GM08714 (cell line): ENCODE results near the gene PLXNC1.

Source experiments
- H3K4me3 ChIP-seq: fragments of 200-500 bp; sonication (Bioruptor generic); 2 replicates; pipeline ENCODE4 v1.5.1; 2014; ENCODE audit warnings: mild to moderate bottlenecking, low read length, inconsistent platforms
- ZNF274 ChIP-seq: IDR thresholded peaks from 2 replicates; pipeline ENCODE4 v1.6.1; 2012; ENCODE audit warnings: mild to moderate bottlenecking, low read depth, low read length

PLXNC1 gene

DNA sequence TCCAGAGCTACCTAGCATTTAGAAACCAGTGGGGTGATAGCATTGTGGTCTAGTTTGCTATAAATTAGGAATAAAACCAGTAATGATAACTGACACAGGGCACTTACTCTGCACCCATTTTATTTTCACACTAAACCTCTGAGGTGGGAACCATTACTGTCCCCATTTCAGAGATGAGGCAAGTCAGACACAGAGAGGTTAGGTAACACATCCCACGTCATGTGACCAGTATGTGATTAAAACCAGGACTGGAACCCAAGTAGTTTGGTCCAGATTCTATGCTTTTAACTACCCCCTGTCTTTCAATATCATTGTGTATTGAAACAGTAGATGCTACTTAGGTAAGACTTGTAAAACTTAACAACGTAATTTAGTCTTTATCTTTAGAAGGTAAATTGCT, 110.2 kb downstream of the PLXNC1 start:
- no peak for TF ChIP-seq ZNF274
- H3K4me3 ChIP-seq = no peak overlapping the region

DNA sequence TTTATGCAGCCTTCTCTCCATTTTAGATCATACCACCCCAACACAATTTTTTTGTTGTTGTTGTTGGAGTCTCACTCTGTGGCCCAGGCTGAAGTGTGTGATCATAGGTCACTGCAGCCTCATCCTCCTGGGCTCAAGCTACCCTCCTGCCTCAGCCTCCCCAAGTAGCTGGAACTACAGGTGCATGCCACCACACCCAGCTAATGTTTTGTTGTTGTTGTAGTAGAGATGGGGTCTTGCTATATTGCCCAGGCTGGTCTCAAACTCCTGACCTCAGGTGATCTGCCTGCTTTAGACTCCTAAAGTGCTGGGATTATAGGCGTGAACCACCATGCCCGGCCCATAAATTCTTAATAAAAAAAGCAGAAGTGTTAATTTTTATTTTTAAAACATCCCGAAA, 111.6 kb downstream of the PLXNC1 start:
- no peak for TF ChIP-seq ZNF274
- no peak overlapping the region for H3K4me3 ChIP-seq

- no peak for TF ChIP-seq ZNF274
These were observed 112.3 kb downstream of the PLXNC1 start for GRCh38 chr12:94260717-94261116.

GRCh38 chr12:94261119-94261518, 112.7 kb downstream of the PLXNC1 start:
- no peak for TF ChIP-seq ZNF274
- no peak overlapping the region for H3K4me3 ChIP-seq

More at GRCh38 chr12:94260717-94261116, 112.3 kb downstream of the PLXNC1 start:
- no peak overlapping the region for H3K4me3 ChIP-seq

DNA sequence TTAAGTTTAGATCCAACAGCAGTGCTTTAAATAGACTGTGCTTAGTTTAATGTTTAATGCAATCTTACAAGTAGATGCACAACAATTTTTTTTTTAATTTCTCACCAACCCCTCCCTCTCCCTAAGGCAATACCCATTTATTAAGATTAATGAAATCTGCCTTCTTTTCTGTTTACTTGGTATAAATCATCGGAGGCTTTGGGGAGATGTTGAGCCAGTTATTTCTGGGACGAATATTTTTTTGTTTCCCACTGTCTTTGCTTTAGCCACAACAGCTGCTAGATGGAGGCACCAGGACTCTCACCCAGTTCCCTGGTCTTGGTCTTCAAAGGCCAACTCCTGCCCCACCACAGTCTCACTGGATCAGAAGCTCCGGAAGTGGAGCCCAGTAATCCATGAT, 113.4 kb downstream of the PLXNC1 start:
- peak overlapping the region; percentile 53; the same call in 1 of the 2 replicates for H3K4me3 ChIP-seq

DNA sequence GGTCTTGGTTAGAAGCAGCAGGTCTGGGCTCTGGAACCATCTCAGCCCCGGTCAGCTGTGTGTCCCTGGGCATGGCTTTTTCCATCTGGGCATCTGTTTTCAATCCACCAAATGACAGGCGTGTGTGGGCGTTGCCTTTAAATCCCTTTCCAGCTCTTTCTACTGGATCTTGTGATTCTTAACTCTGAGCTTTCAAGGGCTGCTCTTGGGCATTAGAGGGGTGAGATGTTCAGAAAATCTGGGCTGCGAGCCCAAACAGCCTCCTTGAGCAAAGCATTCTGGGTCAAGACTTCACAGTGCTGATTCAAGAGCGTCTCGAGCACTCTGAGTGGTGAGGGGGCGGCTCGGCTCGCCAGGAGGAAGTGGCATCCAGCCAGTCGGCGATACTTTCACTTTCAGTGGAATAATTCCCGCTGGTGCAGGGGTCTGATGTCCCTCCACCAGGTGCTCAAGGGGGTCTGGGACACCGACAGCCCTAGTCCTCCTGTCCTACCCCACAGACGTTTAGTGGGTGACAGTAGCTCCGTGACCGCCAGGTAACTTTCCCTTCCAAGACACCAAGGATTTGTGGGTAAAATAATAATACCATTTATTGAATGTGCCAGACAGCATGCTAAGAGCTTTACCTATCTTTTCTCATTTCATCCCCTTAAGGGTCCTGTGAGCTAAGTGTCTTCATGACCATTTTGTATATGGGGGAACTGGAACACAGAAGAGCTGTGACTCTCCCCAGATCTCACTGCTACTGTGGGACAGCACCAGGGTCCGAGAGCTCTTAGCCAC, 114.0 kb downstream of the PLXNC1 start:
- H3K4me3 ChIP-seq = peak overlapping the region; percentile 53; the same call in 1 of the 2 replicates
- no peak for TF ChIP-seq ZNF274

More for the DNA sequence above, 113.4 kb downstream of the PLXNC1 start:
- no peak for TF ChIP-seq ZNF274

GRCh38 chr12:94263011-94263811, 114.8 kb downstream of the PLXNC1 start:
- peak overlapping the region; percentile 53; the same call in 1 of the 2 replicates for H3K4me3 ChIP-seq
- no peak for TF ChIP-seq ZNF274

- TF ChIP-seq ZNF274 = no peak
- H3K4me3 ChIP-seq = no peak overlapping the region
These were observed 115.7 kb downstream of the PLXNC1 start for GRCh38 chr12:94263905-94264561.

DNA sequence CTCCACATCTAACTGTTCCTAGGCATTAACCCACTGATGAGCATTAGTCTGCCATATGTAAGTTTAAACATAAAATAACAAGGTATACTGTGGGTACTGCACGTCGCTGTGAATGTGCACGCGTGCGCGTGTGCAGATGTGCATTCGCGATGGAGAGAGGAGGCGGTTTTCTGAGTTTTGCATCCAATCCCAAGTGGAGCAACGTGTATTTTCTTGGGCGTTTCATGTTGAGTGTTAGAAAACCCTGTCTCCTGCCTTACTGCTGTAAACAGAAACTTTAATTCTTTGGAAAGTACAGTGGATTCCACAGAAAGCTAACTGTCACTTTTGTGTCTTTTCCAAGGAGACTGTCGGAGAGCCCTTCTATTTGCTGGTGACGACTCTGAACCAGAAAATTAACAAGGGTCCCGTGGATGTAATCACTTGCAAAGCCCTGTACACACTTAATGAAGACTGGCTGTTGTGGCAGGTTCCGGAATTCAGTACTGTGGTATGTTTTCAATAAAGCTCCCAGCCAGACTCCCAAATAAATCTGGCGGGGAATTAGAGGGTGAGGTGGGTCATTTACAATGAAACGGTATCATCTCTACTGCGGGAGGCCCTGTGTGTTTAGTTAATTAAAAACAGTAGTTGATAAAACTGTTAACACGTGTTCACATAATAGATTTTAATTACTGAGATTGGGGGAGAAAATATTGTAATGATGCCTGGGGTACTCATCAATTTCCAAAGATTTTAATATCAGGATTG, 116.5 kb downstream of the PLXNC1 start:
- no peak for TF ChIP-seq ZNF274
- H3K4me3 ChIP-seq = no peak overlapping the region

DNA sequence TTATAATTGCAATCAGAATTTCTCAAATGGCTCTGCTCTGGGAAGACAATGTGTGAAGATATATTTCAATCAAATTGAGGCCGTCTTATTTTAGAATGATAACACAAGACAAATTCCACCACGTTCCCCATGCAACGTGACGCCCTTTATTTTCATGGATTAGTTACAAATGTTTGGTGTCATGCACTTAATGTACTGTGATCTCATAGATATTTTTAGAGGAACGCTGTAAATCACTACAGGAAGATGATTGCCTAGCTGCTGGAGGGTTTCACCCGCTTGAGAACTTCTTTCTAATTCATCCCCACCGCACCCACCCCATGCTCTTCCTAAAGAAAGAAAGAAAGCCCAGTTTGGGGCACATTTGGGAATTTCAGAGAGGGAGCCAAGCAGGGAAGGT, 117.2 kb downstream of the PLXNC1 start:
- H3K4me3 ChIP-seq = no peak overlapping the region
- no peak for TF ChIP-seq ZNF274

DNA sequence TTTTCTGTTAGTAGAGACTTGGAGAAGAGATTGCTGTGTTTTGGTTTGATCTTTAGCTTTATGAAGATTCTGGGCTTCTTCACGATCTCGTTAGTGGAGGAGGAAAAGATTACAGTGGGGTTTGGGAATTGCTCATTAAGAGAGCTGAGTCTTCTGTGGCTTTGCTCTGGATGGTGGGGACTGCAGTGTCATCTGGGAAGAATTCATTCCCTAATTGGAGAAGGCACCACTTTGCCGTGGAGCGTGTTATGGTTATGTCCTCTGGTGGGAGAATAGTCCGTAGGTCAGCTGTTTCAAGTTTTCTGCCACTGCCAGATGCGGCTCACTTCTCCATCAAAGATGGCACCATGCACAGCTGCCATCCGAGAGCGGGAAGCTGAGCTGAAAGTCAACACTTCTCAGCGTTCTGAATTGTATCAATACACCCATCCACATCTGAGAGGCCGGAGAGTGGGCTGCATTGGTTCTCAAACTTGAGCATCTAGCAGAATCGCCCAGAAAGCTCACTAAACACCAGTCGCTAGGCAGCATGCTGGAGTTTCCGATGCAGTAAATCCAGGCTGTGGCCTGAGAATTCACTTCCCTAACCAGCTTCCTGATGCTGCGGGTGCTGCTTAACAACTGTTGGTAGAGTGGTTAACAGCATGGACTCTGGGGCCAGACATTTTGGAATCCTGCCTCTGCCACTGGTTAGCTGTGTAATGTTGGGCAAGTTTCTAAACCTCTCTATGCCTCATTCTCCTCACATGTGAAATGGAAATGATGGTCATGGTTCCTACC, 117.8 kb downstream of the PLXNC1 start:
- no peak for TF ChIP-seq ZNF274
- no peak overlapping the region for H3K4me3 ChIP-seq

DNA sequence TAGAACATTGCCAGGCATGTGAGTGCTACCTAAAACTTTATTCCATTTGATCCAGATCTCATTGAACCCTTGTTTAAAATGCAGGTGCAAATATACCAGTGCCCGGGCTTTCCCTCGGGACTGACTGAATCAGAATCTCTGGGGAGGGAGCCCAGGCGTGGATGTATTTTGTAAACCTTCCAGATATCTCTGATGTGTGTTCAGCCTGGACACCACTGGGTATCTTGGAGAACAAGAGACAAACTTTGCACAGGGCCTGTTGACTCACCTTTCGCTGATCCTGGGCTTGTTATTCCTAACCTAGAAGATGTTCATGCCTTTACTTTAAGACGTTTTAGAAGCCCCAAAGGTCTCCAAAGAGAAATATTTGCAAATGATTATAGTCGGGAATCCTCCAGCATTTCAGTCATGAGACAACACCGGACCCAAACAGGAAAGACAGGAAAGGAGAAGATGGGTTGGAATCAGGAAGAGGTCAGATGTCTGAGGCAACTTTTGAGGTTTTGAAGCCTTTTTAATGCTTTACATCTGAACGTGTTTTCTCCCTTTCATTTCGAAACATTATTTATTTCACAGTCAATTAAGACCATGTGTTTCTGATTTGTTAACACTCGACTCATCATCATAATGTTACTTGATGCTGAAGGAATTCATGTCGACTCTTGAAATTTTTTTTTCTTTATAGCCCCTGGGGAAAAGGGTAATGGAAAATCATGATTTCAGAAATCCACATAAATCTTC, 118.6 kb downstream of the PLXNC1 start:
- no peak overlapping the region for H3K4me3 ChIP-seq
- no peak for TF ChIP-seq ZNF274

GRCh38 chr12:94267537-94267872, 119.1 kb downstream of the PLXNC1 start:
- no peak overlapping the region for H3K4me3 ChIP-seq
- TF ChIP-seq ZNF274 = no peak
